Measurements from ENCODE around the gene IFITM10. TPM values are rescaled to one million over a fixed set of nuclear protein-coding genes. Genes with fewer than 3 reads are reported as not detected.

IFITM10 gene
- total and polyA plus RNA-seq, 2 donors from 2014 or later: 2.3 to 6.4 TPM

DNA sequence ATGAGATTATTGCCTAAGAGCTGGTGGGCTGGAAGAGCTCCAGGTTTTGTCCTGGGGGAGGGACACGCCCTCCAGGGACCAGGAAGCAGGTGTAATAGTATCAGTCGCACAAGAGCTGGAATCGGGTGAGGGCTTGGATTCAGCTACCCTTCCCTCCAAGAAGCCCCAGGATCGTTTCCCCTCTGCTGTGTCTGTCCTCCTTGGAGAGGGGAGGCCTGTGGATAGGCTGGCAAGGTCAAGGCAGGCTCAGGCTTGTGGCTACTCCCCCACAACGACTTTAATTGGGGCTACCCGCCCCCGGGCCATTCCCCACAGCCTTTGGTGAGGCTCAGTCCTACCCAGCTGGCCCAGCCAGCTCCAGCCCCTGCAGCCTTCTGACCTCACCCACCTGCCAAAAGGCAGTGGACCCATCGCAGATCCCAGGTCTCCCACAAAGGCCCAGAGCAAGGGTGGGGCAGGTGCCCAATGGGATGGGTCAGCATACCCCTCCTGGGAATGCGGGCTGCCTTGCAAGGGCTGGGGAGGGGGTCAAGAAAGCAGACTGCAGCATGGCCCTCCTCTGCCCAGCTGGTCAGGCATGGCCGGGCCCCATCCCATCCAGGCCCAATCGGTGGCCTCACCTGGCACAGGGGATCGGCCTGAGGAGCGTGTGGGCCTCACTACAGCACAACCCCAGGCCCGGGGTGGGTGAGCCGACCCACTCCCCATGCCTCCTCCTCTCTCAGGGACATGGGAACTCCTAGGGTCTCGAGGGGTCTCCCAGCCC is 12.3 kb upstream of the IFITM10 start:
- Histone ChIP-seq H3K27me3 (ENCODE audit: control insufficient read depth, insufficient read depth, low read length) (no peaks in the 10 kb centered on the region), H3K4me3 (ENCODE audit: low read length in 3 of 3) (peak overlapping the region; percentile 26 to 77 (median 74)), H3K4me1 (ENCODE audit: control insufficient read depth in 2 of 3, insufficient read depth in 2 of 3, low read depth in 1 of 3, low read length in 3 of 3) (peaks cover 0 to 54% (median 31%) of the 10 kb centered on the region in 3 donors), H3K36me3 (ENCODE audit: control insufficient read depth in 2 of 3, insufficient read depth in 3 of 3, low read length in 3 of 3) (peaks cover 0 to 10% (median 2%) of the 10 kb centered on the region in 3 donors), H3K27ac (ENCODE audit: low read depth in 2 of 2, low read length in 2 of 2) (peak overlapping the region; percentile 95 to 99), H3K9me3 (ENCODE audit: control insufficient read depth in 2 of 3, insufficient read depth in 1 of 3, low read length in 3 of 3) (no peaks in the 10 kb centered on the region), H3K9ac (ENCODE audit: low read length in 3 of 3) (peak overlapping the region in 2 of 3 donors; percentile 57 to 97)
- intact Hi-C loops (cut with DNase I): no loop called here
- DNase-seq (peak in 1 of 5 donors; percentile 86), FAIRE-seq (no peak)
- TF ChIP-seq, protein P1, sequence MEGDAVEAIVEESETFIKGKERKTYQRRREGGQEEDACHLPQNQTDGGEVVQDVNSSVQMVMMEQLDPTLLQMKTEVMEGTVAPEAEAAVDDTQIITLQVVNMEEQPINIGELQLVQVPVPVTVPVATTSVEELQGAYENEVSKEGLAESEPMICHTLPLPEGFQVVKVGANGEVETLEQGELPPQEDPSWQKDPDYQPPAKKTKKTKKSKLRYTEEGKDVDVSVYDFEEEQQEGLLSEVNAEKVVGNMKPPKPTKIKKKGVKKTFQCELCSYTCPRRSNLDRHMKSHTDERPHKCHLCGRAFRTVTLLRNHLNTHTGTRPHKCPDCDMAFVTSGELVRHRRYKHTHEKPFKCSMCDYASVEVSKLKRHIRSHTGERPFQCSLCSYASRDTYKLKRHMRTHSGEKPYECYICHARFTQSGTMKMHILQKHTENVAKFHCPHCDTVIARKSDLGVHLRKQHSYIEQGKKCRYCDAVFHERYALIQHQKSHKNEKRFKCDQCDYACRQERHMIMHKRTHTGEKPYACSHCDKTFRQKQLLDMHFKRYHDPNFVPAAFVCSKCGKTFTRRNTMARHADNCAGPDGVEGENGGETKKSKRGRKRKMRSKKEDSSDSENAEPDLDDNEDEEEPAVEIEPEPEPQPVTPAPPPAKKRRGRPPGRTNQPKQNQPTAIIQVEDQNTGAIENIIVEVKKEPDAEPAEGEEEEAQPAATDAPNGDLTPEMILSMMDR (IDR thresholded peaks at IDR 0.05; ENCODE audit: borderline replicate concordance, extremely low read depth, insufficient read depth): no peak

DNA sequence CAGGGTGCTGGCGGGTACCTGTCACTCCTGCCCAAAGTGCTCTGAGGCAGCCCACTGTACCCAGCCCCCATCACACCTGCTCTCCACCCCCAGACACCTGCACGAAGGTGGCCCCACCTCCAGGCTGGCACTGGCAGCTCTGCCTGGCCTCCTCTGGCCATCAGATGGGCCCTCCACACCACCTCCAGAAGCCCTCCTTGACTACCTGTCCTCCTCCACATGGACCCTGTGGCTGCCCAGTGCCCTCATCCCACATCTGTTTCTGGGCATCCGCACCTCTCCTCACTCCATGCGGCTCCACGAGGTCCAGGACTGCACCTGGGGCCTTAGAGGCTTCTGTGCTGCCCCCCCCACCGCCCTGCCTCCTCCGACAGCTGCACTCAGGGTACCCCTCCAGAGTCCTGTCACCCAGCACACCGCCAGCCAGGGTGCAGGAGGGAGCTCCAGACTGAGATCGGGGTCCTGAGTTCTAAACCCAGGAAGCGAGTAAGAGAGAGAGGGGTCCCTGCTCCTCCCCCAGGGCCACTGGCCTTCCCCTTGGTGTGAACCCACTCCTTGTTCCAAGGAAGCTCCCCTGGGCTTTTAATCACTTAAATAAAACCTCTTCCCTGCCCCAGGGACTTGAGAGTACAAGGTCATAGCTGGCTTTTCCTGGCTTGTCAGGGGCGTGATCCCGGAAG is 11.6 kb upstream of the IFITM10 start:
- Histone ChIP-seq H3K9ac (ENCODE audit: low read length in 3 of 3) (peak overlapping the region in 2 of 3 donors; percentile 57 to 97), H3K27me3 (ENCODE audit: control insufficient read depth, insufficient read depth, low read length) (no peaks in the 10 kb centered on the region), H3K4me1 (ENCODE audit: control insufficient read depth in 2 of 3, insufficient read depth in 2 of 3, low read depth in 1 of 3, low read length in 3 of 3) (peaks cover 0 to 62% (median 31%) of the 10 kb centered on the region in 3 donors), H3K4me3 (ENCODE audit: low read length in 3 of 3) (peak overlapping the region in 2 of 3 donors; percentile 74 to 77), H3K27ac (ENCODE audit: low read depth in 2 of 2, low read length in 2 of 2) (peak overlapping the region; percentile 95 to 99), H3K36me3 (ENCODE audit: control insufficient read depth in 2 of 3, insufficient read depth in 3 of 3, low read length in 3 of 3) (peaks cover 0 to 17% (median 2%) of the 10 kb centered on the region in 3 donors), H3K9me3 (ENCODE audit: control insufficient read depth in 2 of 3, insufficient read depth in 1 of 3, low read length in 3 of 3) (no peaks in the 10 kb centered on the region)
- TF ChIP-seq, protein P1 (IDR thresholded peaks at IDR 0.05; ENCODE audit: borderline replicate concordance, extremely low read depth, insufficient read depth): no peak
- FAIRE-seq: no peak
- intact Hi-C loops (cut with DNase I): no loop called here
- DNase-seq: peak in 1 of 5 donors; percentile 84

DNA sequence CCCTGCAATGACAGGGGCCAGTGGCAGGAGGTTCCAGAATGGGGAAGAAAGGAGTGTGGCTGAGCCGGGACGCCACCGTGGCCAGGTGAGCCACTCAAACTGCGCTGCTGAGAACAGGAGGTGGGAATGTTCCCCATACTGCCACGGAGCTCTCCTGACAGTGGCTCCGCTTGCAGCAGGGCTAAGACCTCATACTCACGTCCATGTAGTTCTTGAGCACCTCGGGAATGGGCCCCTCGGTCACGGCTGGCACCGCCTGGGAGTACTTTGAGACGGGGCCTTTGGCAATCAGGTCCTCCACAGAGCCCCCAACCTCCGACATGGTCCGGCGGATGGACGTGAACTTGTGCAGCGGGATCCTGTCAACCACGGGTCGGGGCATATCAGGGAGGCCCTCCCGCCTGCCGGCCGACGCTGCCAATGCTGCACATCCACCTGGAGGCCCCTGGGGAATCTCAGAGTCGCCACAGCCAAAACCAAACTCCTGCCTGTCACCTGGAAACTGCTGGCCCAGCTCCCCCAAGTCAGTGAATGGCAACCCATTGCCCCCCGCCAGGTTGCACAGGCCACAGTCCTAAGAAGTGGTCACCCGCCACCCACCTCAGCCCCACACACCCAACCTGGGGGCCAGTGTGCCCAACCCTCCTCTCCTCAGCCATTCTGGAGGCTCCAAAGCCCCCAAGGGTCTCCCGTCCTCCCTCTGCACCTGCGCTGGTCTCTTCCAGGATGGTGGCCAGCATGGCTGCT is 10.9 kb upstream of the IFITM10 start:
- H3K4me1 ChIP-seq (ENCODE audit: control insufficient read depth in 2 of 3, insufficient read depth in 2 of 3, low read depth in 1 of 3, low read length in 3 of 3): peaks cover 0 to 68% (median 31%) of the 10 kb centered on the region in 3 donors

More for the DNA sequence above, 10.9 kb upstream of the IFITM10 start:
- TF ChIP-seq, protein P1 (IDR thresholded peaks at IDR 0.05; ENCODE audit: borderline replicate concordance, extremely low read depth, insufficient read depth): no peak
- intact Hi-C loops (cut with DNase I): no loop called here
- Histone ChIP-seq H3K27ac (ENCODE audit: low read depth in 2 of 2, low read length in 2 of 2) (peak overlapping the region; percentile 95 to 99), H3K27me3 (ENCODE audit: control insufficient read depth, insufficient read depth, low read length) (no peaks in the 10 kb centered on the region), H3K9me3 (ENCODE audit: control insufficient read depth in 2 of 3, insufficient read depth in 1 of 3, low read length in 3 of 3) (no peaks in the 10 kb centered on the region), H3K36me3 (ENCODE audit: control insufficient read depth in 2 of 3, insufficient read depth in 3 of 3, low read length in 3 of 3) (peaks cover 0 to 21% (median 2%) of the 10 kb centered on the region in 3 donors), H3K4me3 (ENCODE audit: low read length in 3 of 3) (peak overlapping the region in 2 of 3 donors; percentile 74 to 77), H3K9ac (ENCODE audit: low read length in 3 of 3) (peak overlapping the region in 2 of 3 donors; percentile 57 to 97)
- no peak for FAIRE-seq
- DNase-seq: peak in 1 of 5 donors; percentile 84

Data from kidney (tissue), 14 donors.